Stimulated activated CD8-positive, alpha-beta memory T cell treated with anti-CD3 and anti-CD28 coated beads, Interleukin-7, amount 100 ng/mL, for 48 hours (primary cell): ENCODE data around the gene ACAD9.
"Not testable (repeated sequence)": the region's sequence is repeated elsewhere in the genome, so short reads cannot be mapped to it uniquely, and the experiment has no call there.

ENCODE experiments used
- DNase-seq, 2 donors: peaks; one replicate each; pipeline ENCODE4 v3.0.0-alpha.2; 2020; ENCODE audit warnings: low read depth in 1 of 2; ENCODE audit errors: extremely low read depth in 1 of 2

Gene ACAD9

GRCh38 chr3:128889139-128889894 is 9.9 kb downstream of the ACAD9 start:
- DNase-seq, result no peak

GRCh38 chr3:128895843-128896697 is 16.6 kb downstream of the ACAD9 start:
- DNase-seq, result no peak

DNA sequence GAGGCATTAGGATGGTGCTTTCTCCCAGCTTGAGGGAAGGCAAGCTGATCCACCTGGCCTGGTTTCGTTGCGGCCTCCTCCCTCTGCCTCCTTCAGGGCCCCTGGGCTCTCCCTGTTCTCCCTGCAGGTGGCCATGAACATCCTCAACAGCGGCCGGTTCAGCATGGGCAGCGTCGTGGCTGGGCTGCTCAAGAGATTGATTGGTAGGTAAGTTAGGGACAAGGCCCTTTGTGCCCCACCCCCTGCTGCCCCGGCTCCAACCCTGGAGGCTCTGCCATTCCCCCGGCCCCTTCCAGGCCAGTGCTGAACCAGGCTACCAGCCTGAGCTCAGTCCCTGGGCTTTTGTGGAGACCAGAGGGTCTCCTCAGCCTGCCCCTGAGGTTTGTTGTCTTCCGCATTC is 23.0 kb downstream of the ACAD9 start:
- no peak for DNase-seq

DNA sequence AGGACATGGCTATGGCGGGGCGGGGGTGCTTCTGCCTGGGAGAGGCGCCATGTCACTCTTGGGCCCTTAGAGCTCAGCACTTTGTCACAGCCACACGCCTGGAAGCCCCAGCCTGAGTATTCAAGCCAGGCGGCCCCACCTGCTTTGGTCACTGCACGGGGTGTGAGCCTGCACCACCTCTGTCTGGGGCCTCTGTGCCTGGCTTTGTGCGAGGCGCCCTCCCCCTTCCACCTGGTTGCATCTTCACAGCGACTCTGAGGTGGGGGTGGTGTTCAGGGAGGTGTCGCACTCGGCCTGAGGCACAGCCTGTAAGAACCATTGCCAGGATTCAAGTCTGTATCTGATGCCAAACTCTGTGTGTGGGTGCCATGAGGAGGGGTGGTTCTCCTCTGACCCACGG is 24.1 kb downstream of the ACAD9 start:
- DNase-seq, result no peak

DNA sequence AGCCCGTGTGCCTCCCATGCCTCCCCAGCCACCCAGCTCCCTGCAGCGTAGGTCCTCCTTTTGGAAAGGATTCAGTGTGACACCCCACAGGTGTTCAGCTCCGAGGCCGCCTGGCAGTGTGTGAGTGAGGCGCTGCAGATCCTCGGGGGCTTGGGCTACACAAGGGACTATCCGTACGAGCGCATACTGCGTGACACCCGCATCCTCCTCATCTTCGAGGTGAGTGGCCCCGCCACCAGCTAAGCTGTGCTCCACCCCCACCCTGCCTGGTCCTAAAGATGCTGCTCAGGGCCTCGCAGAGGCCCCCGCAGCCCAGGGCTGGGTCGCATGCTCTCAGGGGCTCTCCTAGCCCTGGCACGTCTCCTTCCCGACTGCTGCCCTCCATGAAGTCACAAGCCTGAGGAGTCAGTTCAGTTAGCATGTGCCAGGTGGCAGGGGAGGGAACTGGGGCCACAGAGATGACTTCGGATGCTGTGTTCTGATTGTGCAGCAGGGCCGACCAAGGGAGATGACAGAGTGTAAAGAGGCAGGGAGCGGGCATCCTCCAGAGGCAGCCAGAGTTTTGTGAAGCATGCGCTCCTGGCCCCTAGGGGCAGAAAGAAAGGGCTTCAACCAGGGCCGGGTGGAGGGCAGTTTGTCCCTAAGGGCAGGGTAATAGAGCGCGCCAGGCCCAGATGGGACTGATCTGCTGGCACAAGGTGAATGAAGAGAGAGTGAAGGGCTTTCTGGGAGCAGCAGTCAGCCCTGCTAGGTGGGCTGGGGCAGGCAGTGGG is 26.8 kb downstream of the ACAD9 start:
- no peak for DNase-seq

DNA sequence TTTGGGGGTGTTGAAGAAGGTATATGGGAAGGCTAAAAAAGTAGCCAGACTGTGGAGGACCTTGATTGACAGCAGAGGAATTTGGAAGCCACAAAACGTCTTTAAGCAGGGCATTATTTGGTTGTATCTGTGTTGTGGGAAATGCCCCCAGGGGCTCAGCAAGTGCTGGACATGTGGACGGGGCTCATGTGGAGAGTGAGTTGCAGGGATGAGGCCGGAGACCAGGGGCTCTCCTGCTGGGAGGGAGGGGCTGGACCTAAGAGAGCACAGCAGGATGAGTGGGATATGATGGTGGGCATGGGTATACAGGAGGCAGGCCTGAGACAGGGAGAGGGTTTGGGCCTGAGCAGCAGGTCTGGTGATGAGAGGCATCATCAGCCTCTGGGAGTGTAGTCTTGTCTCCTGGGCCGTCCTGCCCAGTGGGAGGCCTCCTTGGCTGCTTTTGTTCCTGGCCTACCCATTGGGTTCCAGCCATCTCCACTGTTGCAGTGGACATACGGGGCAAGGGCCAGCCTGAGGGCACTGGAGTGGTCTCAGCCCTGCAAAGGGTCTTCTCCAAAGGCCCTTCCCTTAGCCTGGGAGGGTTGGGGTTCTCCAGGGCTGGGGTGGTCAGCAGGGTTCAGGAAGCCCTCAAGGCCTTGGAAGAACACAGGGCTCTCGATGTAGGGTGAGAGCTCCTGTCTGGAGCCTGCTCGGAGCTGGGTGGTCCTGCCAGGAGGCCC is 27.5 kb downstream of the ACAD9 start:
- no peak for DNase-seq

GRCh38 chr3:128907706-128908445 is 28.5 kb downstream of the ACAD9 start:
- DNase-seq, result no peak

DNA sequence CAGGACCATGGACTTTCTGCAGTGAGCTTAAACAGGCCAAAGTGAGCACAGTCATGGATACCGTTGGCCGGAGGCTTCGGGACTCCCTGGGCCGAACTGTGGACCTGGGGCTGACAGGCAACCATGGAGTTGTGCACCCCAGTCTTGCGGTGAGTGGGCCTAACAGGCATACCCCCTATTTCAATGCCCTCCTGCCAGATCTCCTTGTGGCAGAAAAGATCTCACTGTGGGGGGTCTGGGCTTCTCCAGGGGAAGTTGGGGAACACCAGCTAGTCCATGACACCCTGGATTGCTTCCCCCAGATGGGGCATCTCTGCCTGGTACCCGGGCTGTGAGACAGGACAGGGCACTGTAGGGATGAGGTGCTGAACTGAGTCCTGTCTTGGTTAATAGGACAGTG is 29.5 kb downstream of the ACAD9 start:
- no peak for DNase-seq

- DNase-seq, result no peak
Observed at GRCh38 chr3:128910006-128910405, 30.6 kb downstream of the ACAD9 start.

- no peak for DNase-seq
Observed at GRCh38 chr3:128911911-128912310, 32.5 kb downstream of the ACAD9 start.

GRCh38 chr3:128914966-128915645 is 35.7 kb downstream of the ACAD9 start:
- DNase-seq, result no peak

DNA sequence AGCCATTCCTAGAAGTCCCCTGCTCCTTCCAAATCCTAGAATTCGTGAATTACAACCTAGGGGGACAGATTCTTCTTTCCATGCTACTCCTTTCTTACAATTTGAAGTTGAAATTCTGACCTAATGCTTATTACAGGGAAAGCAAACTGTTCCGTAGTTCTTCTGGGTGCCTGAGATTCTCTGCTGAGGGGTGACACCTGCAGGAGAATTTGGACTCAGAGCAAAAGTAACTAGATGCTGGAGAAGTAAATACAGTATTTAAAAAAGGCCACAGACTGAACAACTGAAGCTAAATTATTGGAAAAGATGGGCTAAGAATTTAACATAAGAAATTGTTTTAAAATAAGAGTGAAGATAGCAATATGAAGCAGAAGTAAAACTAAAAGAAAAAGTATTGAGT is 37.9 kb downstream of the ACAD9 start:
- no peak for DNase-seq

- no peak for DNase-seq
Observed at GRCh38 chr3:128919988-128920387, 40.6 kb downstream of the ACAD9 start.

GRCh38 chr3:128922804-128923459 is 43.5 kb downstream of the ACAD9 start:
- peak; percentile 10 to 52 for DNase-seq

GRCh38 chr3:128923576-128923975 is 44.2 kb downstream of the ACAD9 start:
- no peak for DNase-seq

- not testable (repeated sequence) for DNase-seq
Observed at GRCh38 chr3:128923986-128924385, 44.6 kb downstream of the ACAD9 start.

GRCh38 chr3:128929364-128929763 is 49.9 kb downstream of the ACAD9 start:
- DNase-seq, result no peak

GRCh38 chr3:128931046-128931445 is 51.6 kb downstream of the ACAD9 start:
- no peak for DNase-seq
